ENCODE data around the gene MMD.

MMD gene

GRCh38 chr17:55344514-55344997 lies 77.1 kb downstream of the MMD start:
- Histone ChIP-seq H3K36me3 (ENCODE audit: insufficient read depth, low read length) (no peaks in the 10 kb centered on the region), H2AFZ (ENCODE audit: low read length, unreplicated experiment) (no peak overlapping the region), H3K4me1 (ENCODE audit: control insufficient read depth, insufficient read depth, low read length, unreplicated experiment) (no peaks in the 10 kb centered on the region), H3K79me2 (ENCODE audit: control insufficient read depth, insufficient read depth, low read length, unreplicated experiment) (no peaks in the 10 kb centered on the region), H3K27ac (ENCODE audit: low read depth, low read length) (no peak overlapping the region), H3K4me3 (ENCODE audit: low read depth, low read length) (no peak overlapping the region), H3K27me3 (ENCODE audit: insufficient read depth, low read length) (peaks cover 27% of the 10 kb centered on the region)

GRCh38 chr17:55343900-55344513 lies 77.6 kb downstream of the MMD start:
- H3K27ac ChIP-seq (ENCODE audit: low read depth, low read length): no peak overlapping the region
- no peak overlapping the region for H2AFZ ChIP-seq (ENCODE audit: low read length, unreplicated experiment)

GRCh38 chr17:55342800-55343585 lies 78.6 kb downstream of the MMD start:
- H3K4me1 ChIP-seq (ENCODE audit: control insufficient read depth, insufficient read depth, low read length, unreplicated experiment): no peaks in the 10 kb centered on the region
- peaks cover 39% of the 10 kb centered on the region for H3K27me3 ChIP-seq (ENCODE audit: insufficient read depth, low read length)
- H3K4me3 ChIP-seq (ENCODE audit: low read depth, low read length): no peak overlapping the region
- no peaks in the 10 kb centered on the region for H3K36me3 ChIP-seq (ENCODE audit: insufficient read depth, low read length)
- no peaks in the 10 kb centered on the region for H3K79me2 ChIP-seq (ENCODE audit: control insufficient read depth, insufficient read depth, low read length, unreplicated experiment)
- H3K27ac ChIP-seq (ENCODE audit: low read depth, low read length): no peak overlapping the region
- no peak overlapping the region for H2AFZ ChIP-seq (ENCODE audit: low read length, unreplicated experiment)

More at GRCh38 chr17:55343900-55344513, 77.6 kb downstream of the MMD start:
- Histone ChIP-seq H3K4me1 (ENCODE audit: control insufficient read depth, insufficient read depth, low read length, unreplicated experiment) (no peaks in the 10 kb centered on the region), H3K4me3 (ENCODE audit: low read depth, low read length) (no peak overlapping the region), H3K79me2 (ENCODE audit: control insufficient read depth, insufficient read depth, low read length, unreplicated experiment) (no peaks in the 10 kb centered on the region), H3K36me3 (ENCODE audit: insufficient read depth, low read length) (no peaks in the 10 kb centered on the region), H3K27me3 (ENCODE audit: insufficient read depth, low read length) (peaks cover 32% of the 10 kb centered on the region)

All from ACC112 (cell line).